Suprapubic skin (tissue), 3 donors: Measurements from ENCODE around the gene CEND1.

Source experiments
- CTCF ChIP-seq, 2 donors: fragments of 200-600 bp in 1 of 2; fragments of 450-650 bp in 1 of 2; sonication (generic) in 1 of 2; IDR thresholded peaks; one replicate each; pipeline ENCODE4 v1.5.1; 2016 to 2019; ENCODE audit warnings: antibody characterized with exemption in 2 of 2, mild to moderate bottlenecking in 1 of 2, moderate library complexity in 1 of 2
- POLR2AphosphoS5 ChIP-seq, 3 donors: sonication (generic); formaldehyde crosslinking; IDR thresholded peaks; one replicate each; pipeline ENCODE4 v1.6.1; 2017; ENCODE audit warnings: antibody characterized with exemption in 3 of 3

GRCh38 chr11:786235-787083 is 3.4 kb downstream of the CEND1 start:
- TF ChIP-seq CTCF (IDR thresholded peaks at IDR 0.05) (no peak), POLR2AphosphoS5 (IDR thresholded peaks at IDR 0.05) (no peak)
